Measurements from ENCODE around the gene FAIM2.
"Not testable (repeated sequence)": the region's sequence is repeated elsewhere in the genome, so short reads cannot be mapped to it uniquely, and the experiment has no call there.

FAIM2 gene

GRCh38 chr12:49872781-49873181, 30.9 kb downstream of the FAIM2 start:
- ATAC-seq (ENCODE audit: insufficient read depth, low read depth) (no peak), DNase-seq (no peak)
- Histone ChIP-seq H3K4me1 (ENCODE audit: insufficient read depth, low read length) (no peaks in the 10 kb centered on the region), H3K4me2 (ENCODE audit: insufficient read depth, low read length) (no peak overlapping the region), H3K79me2 (ENCODE audit: insufficient read depth, low read length) (no peaks in the 10 kb centered on the region), H4K20me1 (ENCODE audit: insufficient read depth, low read length) (no peaks in the 10 kb centered on the region), H3K4me3 (ENCODE audit: low read depth in 1 of 2, low read length in 2 of 2) (no peak overlapping the region), H3K27me3 (ENCODE audit: insufficient read depth, low read length, poor library complexity) (no peaks in the 10 kb centered on the region), H3K9ac (ENCODE audit: low read depth, low read length) (no peak overlapping the region), H3K27ac (ENCODE audit: low read length) (no peak overlapping the region), H2AFZ (ENCODE audit: low read depth, low read length) (no peak overlapping the region), H3K36me3 (ENCODE audit: insufficient read depth, low read length) (no peaks in the 10 kb centered on the region), H3K9me3 (ENCODE audit: insufficient read depth, low read length, severe bottlenecking) (no peaks in the 10 kb centered on the region)
- TF ChIP-seq, protein P1, sequence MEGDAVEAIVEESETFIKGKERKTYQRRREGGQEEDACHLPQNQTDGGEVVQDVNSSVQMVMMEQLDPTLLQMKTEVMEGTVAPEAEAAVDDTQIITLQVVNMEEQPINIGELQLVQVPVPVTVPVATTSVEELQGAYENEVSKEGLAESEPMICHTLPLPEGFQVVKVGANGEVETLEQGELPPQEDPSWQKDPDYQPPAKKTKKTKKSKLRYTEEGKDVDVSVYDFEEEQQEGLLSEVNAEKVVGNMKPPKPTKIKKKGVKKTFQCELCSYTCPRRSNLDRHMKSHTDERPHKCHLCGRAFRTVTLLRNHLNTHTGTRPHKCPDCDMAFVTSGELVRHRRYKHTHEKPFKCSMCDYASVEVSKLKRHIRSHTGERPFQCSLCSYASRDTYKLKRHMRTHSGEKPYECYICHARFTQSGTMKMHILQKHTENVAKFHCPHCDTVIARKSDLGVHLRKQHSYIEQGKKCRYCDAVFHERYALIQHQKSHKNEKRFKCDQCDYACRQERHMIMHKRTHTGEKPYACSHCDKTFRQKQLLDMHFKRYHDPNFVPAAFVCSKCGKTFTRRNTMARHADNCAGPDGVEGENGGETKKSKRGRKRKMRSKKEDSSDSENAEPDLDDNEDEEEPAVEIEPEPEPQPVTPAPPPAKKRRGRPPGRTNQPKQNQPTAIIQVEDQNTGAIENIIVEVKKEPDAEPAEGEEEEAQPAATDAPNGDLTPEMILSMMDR (IDR thresholded peaks at IDR 0.05; ENCODE audit: borderline replicate concordance, extremely low read depth, low read length, poor library complexity, severe bottlenecking) = no peak
- TF ChIP-seq EZH2 (IDR thresholded peaks at IDR 0.05; ENCODE audit: borderline replicate concordance, low read depth, low read length, severe bottlenecking) = no peak

DNA sequence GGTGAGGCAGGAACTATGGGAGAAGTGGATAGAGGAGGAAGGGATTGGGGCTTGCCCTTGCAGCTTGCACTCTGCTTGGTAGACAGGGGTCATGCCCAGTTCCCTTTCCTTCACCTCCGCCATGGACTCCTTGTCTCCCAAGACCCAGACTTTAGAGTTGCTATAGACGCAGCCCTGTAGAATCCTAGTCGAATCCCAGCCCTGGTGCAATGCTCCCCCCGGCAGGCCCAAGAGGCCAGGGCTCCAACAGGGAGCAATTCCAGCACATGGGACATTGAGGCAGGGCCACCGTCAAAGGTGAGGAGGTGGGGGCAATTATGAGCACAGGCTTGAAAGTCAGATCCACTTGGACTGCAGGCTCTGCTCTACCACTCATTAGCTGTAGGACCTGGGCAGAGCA, 31.3 kb downstream of the FAIM2 start:
- H3K36me3 ChIP-seq (ENCODE audit: insufficient read depth, low read length) = no peaks in the 10 kb centered on the region
- DNase-seq (no peak), ATAC-seq (ENCODE audit: insufficient read depth, low read depth) (no peak)
- H3K79me2 ChIP-seq (ENCODE audit: insufficient read depth, low read length) = no peaks in the 10 kb centered on the region
- H3K27me3 ChIP-seq (ENCODE audit: insufficient read depth, low read length, poor library complexity) = no peaks in the 10 kb centered on the region
- H2AFZ ChIP-seq (ENCODE audit: low read depth, low read length) = no peak overlapping the region
- no peak overlapping the region for H3K4me3 ChIP-seq (ENCODE audit: low read depth in 1 of 2, low read length in 2 of 2)
- H4K20me1 ChIP-seq (ENCODE audit: insufficient read depth, low read length) = no peaks in the 10 kb centered on the region; the same call in 1 of the 2 replicates
- no peaks in the 10 kb centered on the region for H3K4me1 ChIP-seq (ENCODE audit: insufficient read depth, low read length)
- H3K9ac ChIP-seq (ENCODE audit: low read depth, low read length) = no peak overlapping the region
- TF ChIP-seq, protein P1 (IDR thresholded peaks at IDR 0.05; ENCODE audit: borderline replicate concordance, extremely low read depth, low read length, poor library complexity, severe bottlenecking) = no peak
- TF ChIP-seq EZH2 (IDR thresholded peaks at IDR 0.05; ENCODE audit: borderline replicate concordance, low read depth, low read length, severe bottlenecking) = no peak
- H3K27ac ChIP-seq (ENCODE audit: low read length) = no peak overlapping the region
- no peaks in the 10 kb centered on the region for H3K9me3 ChIP-seq (ENCODE audit: insufficient read depth, low read length, severe bottlenecking)
- H3K4me2 ChIP-seq (ENCODE audit: insufficient read depth, low read length) = no peak overlapping the region

- DNase-seq; H3K36me3 ChIP-seq (ENCODE audit: insufficient read depth, low read length); H3K4me2 ChIP-seq (ENCODE audit: insufficient read depth, low read length); H3K79me2 ChIP-seq (ENCODE audit: insufficient read depth, low read length); H3K9me3 ChIP-seq (ENCODE audit: insufficient read depth, low read length, severe bottlenecking); H3K27ac ChIP-seq (ENCODE audit: low read length); H3K9ac ChIP-seq (ENCODE audit: low read depth, low read length); H3K27me3 ChIP-seq (ENCODE audit: insufficient read depth, low read length, poor library complexity); H3K4me1 ChIP-seq (ENCODE audit: insufficient read depth, low read length); H4K20me1 ChIP-seq (ENCODE audit: insufficient read depth, low read length); ATAC-seq (ENCODE audit: insufficient read depth, low read depth); H3K4me3 ChIP-seq (ENCODE audit: low read depth in 1 of 2, low read length in 2 of 2); H2AFZ ChIP-seq (ENCODE audit: low read depth, low read length): not testable (repeated sequence)
Observed at GRCh38 chr12:49871811-49872251, 31.9 kb downstream of the FAIM2 start.

DNA sequence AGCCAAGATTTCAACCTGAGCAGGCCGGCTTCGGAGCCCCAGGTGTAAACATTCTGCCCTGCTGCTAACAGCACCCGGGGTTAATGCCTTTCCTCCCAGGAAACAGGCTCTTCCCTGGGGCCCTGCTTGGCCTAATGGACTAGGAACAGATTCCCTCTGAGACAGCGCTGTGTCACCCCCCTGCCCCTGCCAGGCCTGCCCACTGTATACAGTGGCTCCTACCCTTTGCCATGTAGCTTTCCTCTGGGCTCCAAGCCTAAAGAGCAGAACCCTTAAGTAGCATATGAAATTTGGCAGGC, 32.5 kb downstream of the FAIM2 start:
- Histone ChIP-seq H3K4me3 (ENCODE audit: low read depth in 1 of 2, low read length in 2 of 2) (no peak overlapping the region), H3K27me3 (ENCODE audit: insufficient read depth, low read length, poor library complexity) (no peaks in the 10 kb centered on the region), H3K9me3 (ENCODE audit: insufficient read depth, low read length, severe bottlenecking) (no peaks in the 10 kb centered on the region), H2AFZ (ENCODE audit: low read depth, low read length) (no peak overlapping the region), H3K27ac (ENCODE audit: low read length) (no peak overlapping the region), H3K36me3 (ENCODE audit: insufficient read depth, low read length) (no peaks in the 10 kb centered on the region), H3K9ac (ENCODE audit: low read depth, low read length) (no peak overlapping the region), H3K79me2 (ENCODE audit: insufficient read depth, low read length) (no peaks in the 10 kb centered on the region), H3K4me1 (ENCODE audit: insufficient read depth, low read length) (no peaks in the 10 kb centered on the region), H4K20me1 (ENCODE audit: insufficient read depth, low read length) (no peaks in the 10 kb centered on the region; the same call in 1 of the 2 replicates), H3K4me2 (ENCODE audit: insufficient read depth, low read length) (no peak overlapping the region)
- no peak for TF ChIP-seq EZH2 (IDR thresholded peaks at IDR 0.05; ENCODE audit: borderline replicate concordance, low read depth, low read length, severe bottlenecking)
- TF ChIP-seq, protein P1 (IDR thresholded peaks at IDR 0.05; ENCODE audit: borderline replicate concordance, extremely low read depth, low read length, poor library complexity, severe bottlenecking) = no peak
- DNase-seq (no peak), ATAC-seq (ENCODE audit: insufficient read depth, low read depth) (no peak)
